GM12878 (cell line): ENCODE measurements around the gene RASL12. TPM values are rescaled to one million over a fixed set of nuclear protein-coding genes. Genes with fewer than 3 reads are reported as not detected.

ENCODE experiments used
- ATF7 ChIP-seq: fragments of 450-650 bp; IDR thresholded peaks from 2 replicates; pipeline ENCODE4 v1.6.1; 2016; ENCODE audit warnings: low read depth, mild to moderate bottlenecking
- BCL11A ChIP-seq: IDR thresholded peaks from 2 replicates; pipeline ENCODE4 v1.6.1; 2011; ENCODE audit warnings: low read depth, low read length
- DPF2 ChIP-seq: fragments of 450-650 bp; IDR thresholded peaks from 2 replicates; pipeline ENCODE4 v1.6.1; 2017; ENCODE audit warnings: mild to moderate bottlenecking
- E4F1 ChIP-seq: fragments of 450-650 bp; IDR thresholded peaks from 2 replicates; pipeline ENCODE4 v1.6.1; 2018; ENCODE audit warnings: borderline replicate concordance, mild to moderate bottlenecking; ENCODE audit not compliant: partially characterized antibody
- FOS ChIP-seq: IDR thresholded peaks from 3 replicates; pipeline ENCODE4 v1.6.1; 2011; ENCODE audit warnings: borderline replicate concordance; ENCODE audit not compliant: insufficient read length; ENCODE audit errors: extremely low read depth
- KAT2A ChIP-seq: conservative IDR thresholded peaks from 2 replicates; pipeline ENCODE4 v1.6.1; 2011; ENCODE audit warnings: low read depth, low read length; ENCODE audit not compliant: control insufficient read depth
- NFXL1 ChIP-seq: fragments of 450-650 bp; IDR thresholded peaks from 2 replicates; pipeline ENCODE4 v1.6.1; 2017; ENCODE audit warnings: antibody characterized with exemption, mild to moderate bottlenecking, borderline replicate concordance
- NR2F1 ChIP-seq: fragments of 450-650 bp; conservative IDR thresholded peaks from 2 replicates; pipeline ENCODE4 v1.6.1; 2017; ENCODE audit warnings: mild to moderate bottlenecking
- PAX5 ChIP-seq: IDR thresholded peaks from 2 replicates; pipeline ENCODE4 v1.6.1; 2011; ENCODE audit warnings: low read depth, low read length, borderline replicate concordance
- RAD21 ChIP-seq: IDR thresholded peaks from 2 replicates; pipeline ENCODE4 v1.6.1; 2011; ENCODE audit warnings: mild to moderate bottlenecking, low read depth, low read length, moderate library complexity; ENCODE audit not compliant: insufficient read depth
- RB1 ChIP-seq: fragments of 450-650 bp; formaldehyde crosslinking; IDR thresholded peaks from 2 replicates; pipeline ENCODE4 v1.6.1; 2017; ENCODE audit warnings: mild to moderate bottlenecking, borderline replicate concordance
- RBBP5 ChIP-seq: fragments of 200-600 bp; sonication (generic); conservative IDR thresholded peaks from 2 replicates; pipeline ENCODE4 v1.6.1; 2016
- REST ChIP-seq: IDR thresholded peaks from 2 replicates; pipeline ENCODE4 v1.6.1; 2012; ENCODE audit warnings: mild to moderate bottlenecking, low read depth, low read length
- SMC3 ChIP-seq: IDR thresholded peaks from 2 replicates; pipeline ENCODE4 v1.6.1; 2011; ENCODE audit warnings: low read length, improper control_type of control experiment, borderline replicate concordance
- SP1 ChIP-seq: IDR thresholded peaks from one replicate; pipeline ENCODE4 v1.6.1; 2011; ENCODE audit warnings: low read depth, low read length
- TAF1 ChIP-seq: IDR thresholded peaks from 2 replicates; pipeline ENCODE4 v1.6.1; 2011; ENCODE audit warnings: mild to moderate bottlenecking, low read depth, low read length, borderline replicate concordance
- USF2 ChIP-seq: IDR thresholded peaks from 2 replicates; pipeline ENCODE4 v1.6.1; 2011; ENCODE audit warnings: low read depth, low read length, improper control_type of control experiment, borderline replicate concordance
- ZNF207 ChIP-seq: fragments of 450-650 bp; IDR thresholded peaks from 2 replicates; pipeline ENCODE4 v1.6.1; 2014; ENCODE audit warnings: antibody characterized with exemption, mild to moderate bottlenecking, borderline replicate concordance
- ZNF384 ChIP-seq: IDR thresholded peaks from 2 replicates; pipeline ENCODE4 v1.6.1; 2012; ENCODE audit warnings: low read depth, mild to moderate bottlenecking, low read length, improper control_type of control experiment, borderline replicate concordance
- polyA plus RNA-seq, 11 experiments: library from polyadenylated mRNA; depleted of rRNA in 4 of 11; unstranded in 6 of 11; stranded (reverse) in 5 of 11; fragments of >200 nt; fragmentation: Nextera tagmentation in 4 of 11; fragmentation: Illumina TruSeq in 1 of 11; extraction: Ambion mirVana in 4 of 11; extraction: Trizol in 1 of 11; gene quantifications; 1 replicate in 1 of 11; 2 replicates in 10 of 11; pipeline versions ENCODE4 v1.2.1 to v1.2.3, GENCODE V29; 2011 to 2016; ENCODE audit warnings: inconsistent platforms in 2 of 11, missing spikeins in 2 of 11, low read depth in 1 of 11
- total RNA-seq, 4 experiments: library from RNA; depleted of rRNA in 3 of 4; stranded (reverse); fragments of >200 nt in 3 of 4; fragmentation: Illumina TruSeq in 1 of 4; extraction: Trizol in 1 of 4; gene quantifications; 2 replicates each; pipeline versions ENCODE4 v1.2.1 to v1.2.3, GENCODE V29; 2013 to 2021
- TF ChIP-seq, protein P1 (sequence below), 3 experiments: IDR thresholded peaks in 2 of 3; conservative IDR thresholded peaks in 1 of 3; 2 replicates each; pipeline ENCODE4 v1.5.1; 2011; ENCODE audit warnings: low read depth in 3 of 3, low read length in 3 of 3, mild to moderate bottlenecking in 3 of 3, control low read depth in 2 of 3, moderate library complexity in 2 of 3, inconsistent platforms in 1 of 3, mixed read lengths in 1 of 3; ENCODE audit not compliant: control insufficient read depth in 2 of 3, insufficient read depth in 1 of 3; ENCODE audit errors: extremely low read depth in 1 of 3

The RASL12 gene
- total and polyA plus RNA-seq, 10 of the 15 experiments (the other 5 are each of a cell fraction or from before 2014, with no cell fraction given): 0.06 to 0.10 TPM; not detected in 8

DNA sequence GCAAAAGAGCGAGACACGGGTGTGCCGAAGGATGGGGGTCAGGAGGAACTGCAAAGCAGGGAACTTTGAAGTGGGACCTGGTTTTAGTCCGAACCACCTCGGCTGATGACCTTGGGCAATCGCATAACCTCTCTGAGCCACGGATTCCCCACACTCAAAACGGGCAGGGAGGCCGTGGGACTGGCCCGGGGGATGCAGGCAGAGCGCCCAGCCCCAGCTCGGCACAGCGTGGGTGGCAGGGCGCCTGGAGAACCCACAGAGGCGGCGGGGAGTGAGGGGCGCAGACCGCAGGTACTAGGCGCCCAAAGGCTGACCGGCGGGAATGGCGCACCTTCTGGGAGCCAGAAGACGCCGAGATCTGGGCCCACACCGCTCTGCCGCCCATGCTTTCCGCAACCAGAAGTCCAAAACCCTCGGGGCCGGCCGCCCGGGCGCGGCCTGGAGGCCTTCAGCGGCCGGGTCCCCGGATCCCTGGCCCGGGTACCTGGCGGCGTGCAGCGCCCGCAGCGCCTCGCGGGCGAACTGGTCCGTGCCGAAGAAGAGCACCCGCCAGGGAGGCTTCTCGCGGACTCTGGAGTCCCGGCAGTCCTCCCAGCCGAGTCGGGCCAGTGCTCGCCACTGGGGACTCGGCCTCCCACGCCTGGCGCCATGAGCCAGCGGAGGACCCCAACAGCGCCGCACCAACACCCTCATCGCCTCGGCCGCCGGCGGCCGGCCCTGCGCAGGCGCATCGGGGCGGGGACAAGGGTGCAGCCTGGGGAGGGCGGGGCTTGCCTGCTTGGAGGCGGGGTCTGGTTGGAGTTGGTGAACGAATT lies 38.7 kb downstream of the RASL12 start, which contains the start of gene MTFMT (continued):
- TF ChIP-seq, protein P1, sequence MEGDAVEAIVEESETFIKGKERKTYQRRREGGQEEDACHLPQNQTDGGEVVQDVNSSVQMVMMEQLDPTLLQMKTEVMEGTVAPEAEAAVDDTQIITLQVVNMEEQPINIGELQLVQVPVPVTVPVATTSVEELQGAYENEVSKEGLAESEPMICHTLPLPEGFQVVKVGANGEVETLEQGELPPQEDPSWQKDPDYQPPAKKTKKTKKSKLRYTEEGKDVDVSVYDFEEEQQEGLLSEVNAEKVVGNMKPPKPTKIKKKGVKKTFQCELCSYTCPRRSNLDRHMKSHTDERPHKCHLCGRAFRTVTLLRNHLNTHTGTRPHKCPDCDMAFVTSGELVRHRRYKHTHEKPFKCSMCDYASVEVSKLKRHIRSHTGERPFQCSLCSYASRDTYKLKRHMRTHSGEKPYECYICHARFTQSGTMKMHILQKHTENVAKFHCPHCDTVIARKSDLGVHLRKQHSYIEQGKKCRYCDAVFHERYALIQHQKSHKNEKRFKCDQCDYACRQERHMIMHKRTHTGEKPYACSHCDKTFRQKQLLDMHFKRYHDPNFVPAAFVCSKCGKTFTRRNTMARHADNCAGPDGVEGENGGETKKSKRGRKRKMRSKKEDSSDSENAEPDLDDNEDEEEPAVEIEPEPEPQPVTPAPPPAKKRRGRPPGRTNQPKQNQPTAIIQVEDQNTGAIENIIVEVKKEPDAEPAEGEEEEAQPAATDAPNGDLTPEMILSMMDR (IDR thresholded peaks at IDR 0.05 in 2 of 3, conservative IDR thresholded peaks at IDR 0.05 in 1 of 3; ENCODE audit: control insufficient read depth in 2 of 3, extremely low read depth in 1 of 3, insufficient read depth in 1 of 3, low read depth in 3 of 3, low read length in 3 of 3): no peak
- TF ChIP-seq USF2 (no peak), SMC3 (no peak), RB1 (peak; percentile 78; the same call in 1 of the 2 replicates), ZNF384 (no peak), PAX5 (0 out of 2 replicates have a peak, but pooled peaks have one; percentile 17), NFXL1 (peak; percentile 97), ZNF207 (no peak; the same call in 1 of the 2 replicates), REST (no peak), SP1 (no peak), FOS (no peak), KAT2A (no peak), RAD21 (no peak), RBBP5 (no peak), E4F1 (no peak), NR2F1 (peak; percentile 66), TAF1 (peak; percentile 61; the same call in 1 of the 2 replicates), BCL11A (no peak), ATF7 (no peak), DPF2 (peak; percentile 72)
